ENCODE results near the gene AFP.

AFP gene

DNA sequence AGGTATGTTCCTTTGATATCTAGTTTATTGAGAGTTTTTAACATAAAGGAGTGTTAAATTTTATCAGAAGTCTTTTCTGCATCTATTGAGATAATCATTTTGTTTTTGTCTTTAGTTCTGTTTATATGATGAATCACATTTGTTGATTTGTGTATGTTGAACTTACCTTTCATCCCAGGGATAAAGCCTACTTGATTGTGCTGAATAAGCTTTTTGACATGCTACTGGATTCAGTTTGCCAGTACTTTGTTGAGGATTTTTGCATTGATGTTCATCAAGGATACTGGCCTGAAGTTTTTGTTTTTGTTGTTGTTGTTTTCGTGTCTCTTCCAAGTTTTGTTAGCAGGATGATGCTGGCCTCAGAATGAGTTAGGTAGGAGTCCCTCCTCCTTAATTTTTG, 34.7 kb downstream of the AFP start:
- no peak for DNase-seq

DNA sequence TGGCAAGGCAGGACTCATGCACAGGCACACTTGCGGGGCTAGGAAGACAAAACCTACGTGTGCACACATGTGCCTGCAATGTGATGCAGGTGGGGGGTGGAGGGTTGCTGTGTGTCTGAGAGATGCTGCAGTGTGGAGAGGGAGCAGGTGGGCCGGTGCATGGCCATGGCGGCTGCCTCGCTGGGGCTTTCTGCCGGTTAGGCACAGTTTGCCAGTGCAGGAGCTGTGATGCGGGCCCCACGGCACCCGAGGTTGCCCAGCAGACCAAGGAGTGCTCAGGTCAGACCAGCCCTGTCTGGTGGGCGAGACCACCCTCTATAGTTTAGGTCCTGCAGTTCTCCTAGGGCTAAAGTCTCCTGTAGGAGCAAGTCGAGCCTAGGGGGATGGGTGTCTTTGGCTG, 41.2 kb downstream of the AFP start:
- no peak for DNase-seq

DNA sequence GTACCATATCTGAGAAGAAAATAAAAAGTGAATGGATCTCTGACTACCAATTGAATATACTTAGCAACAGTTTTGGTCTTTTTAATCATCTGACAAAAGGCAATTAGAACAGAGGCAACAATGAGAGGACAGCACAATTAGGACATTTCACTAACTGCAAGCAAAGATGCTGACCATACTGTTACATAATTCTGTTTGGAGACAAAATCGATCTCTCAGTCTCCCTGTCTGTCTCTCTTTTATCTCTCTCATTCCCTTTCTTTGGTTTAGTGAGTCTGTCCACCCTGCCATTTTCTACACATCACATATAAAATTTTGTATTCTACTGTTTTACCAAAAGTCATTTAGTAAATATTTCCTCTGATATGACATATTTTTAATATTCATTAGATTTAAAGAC, 43.3 kb downstream of the AFP start:
- DNase-seq: no peak

DNA sequence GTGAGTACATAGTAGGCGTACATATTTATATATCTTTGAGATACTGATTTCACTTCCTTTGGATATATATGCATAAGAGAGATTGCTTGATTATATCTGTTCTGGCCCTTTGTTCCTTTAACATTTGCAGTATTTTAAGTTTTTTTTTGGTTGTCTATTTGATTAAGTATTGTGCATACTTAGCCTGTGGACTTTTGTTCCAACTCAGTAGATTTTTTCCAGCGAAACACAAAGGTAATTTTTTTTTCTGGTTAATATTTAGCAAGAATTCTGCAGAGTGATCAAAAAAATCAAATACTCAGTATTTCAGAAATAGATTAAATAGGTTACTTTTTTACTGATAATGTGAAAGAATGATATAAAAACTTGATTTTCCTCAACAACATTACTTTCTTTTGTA, 45.3 kb downstream of the AFP start, which contains the start of gene AFM:
Gene AFM, plus strand, starts transcription at position 388 of the 400 bp plus-strand sequence. CDS start 31 bp downstream, outside the sequence.
- no peak for DNase-seq

GRCh38 chr4:73485085-73485484, 49.1 kb downstream of the AFP start:
- DNase-seq: no peak

GRCh38 chr4:73485596-73485995, 49.6 kb downstream of the AFP start:
- no peak for DNase-seq

GRCh38 chr4:73486497-73486896, 50.5 kb downstream of the AFP start:
- no peak for DNase-seq

- no peak for DNase-seq
Measured at GRCh38 chr4:73487233-73487632, 51.2 kb downstream of the AFP start.

DNA sequence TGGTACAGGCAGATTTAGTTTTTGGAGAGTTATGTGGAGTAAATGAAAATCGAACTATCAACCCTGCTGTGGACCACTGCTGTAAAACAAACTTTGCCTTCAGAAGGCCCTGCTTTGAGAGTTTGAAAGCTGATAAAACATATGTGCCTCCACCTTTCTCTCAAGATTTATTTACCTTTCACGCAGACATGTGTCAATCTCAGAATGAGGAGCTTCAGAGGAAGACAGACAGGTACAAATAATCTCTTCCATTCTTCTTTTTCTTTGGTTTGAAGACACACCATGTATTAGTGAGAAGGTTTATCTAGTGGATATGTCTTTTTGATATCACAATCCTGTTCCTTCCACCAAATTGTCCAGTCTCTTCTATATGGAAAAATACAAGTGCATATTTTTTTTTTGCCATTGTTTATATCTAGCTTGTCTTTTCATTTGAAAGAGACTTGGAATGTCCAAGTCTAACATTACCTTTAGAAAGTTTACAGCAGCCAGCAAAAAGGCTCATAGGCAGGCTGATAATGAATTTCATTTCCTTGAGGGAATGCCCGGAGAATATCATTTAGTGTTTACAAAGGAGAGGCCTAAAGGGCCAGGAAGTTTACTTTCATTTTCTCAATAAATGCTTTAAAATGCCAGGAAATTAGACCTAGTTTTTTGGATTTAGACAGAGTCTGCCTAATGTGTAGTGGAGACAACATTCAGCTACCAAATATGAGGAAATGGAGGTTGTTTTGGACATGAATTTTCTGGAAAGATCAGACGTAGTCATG, 64.2 kb downstream of the AFP start:
- DNase-seq: no peak

DNA sequence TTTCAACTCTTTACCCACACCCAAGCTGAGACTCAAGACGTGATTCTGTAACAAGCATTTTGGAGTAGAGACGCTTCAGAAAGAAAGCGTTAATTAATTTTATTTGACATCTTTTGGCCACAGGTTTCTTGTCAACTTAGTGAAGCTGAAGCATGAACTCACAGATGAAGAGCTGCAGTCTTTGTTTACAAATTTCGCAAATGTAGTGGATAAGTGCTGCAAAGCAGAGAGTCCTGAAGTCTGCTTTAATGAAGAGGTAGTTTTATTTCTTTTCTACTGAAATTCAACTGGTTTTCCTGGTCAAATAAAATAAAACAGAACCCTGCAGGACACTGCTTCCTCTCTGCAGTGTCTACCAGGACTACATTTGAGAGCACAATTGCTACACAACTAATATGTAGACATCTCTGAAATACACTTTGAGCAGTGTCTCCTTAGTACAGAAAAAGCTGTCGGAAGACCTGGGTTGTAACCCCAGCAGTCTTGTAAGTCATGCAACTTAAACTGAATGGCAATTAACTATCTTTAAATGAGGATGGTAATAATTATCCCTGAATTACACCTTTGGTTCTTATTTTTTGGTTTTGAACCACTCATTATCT, 65.7 kb downstream of the AFP start:
- no peak for DNase-seq

DNA sequence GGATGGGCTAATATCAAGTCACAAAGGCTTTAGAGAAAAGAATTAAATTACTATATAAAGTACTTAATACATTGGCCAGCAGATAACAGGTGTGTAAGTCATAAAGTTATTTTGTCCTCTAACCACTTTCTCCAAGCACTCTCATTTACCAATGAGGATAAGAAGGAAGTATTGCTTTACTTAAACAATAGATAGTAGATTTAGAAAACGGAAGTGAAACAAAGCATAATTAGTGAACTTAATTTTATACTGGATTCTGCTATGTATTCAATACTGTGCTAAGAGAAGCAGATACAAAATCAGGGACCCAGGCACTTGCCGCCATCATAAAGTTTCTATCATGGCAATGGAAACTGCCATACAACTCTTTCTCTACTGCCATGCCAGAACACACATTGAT, 69.5 kb downstream of the AFP start:
- peak; percentile 66 for DNase-seq

Data from MV-4-11 (cell line).